ENCODE data around the gene PAPSS2. TPM values are rescaled to one million over a fixed set of nuclear protein-coding genes. Genes with fewer than 3 reads are reported as not detected.
"Not testable (repeated sequence)": the region's sequence is repeated elsewhere in the genome, so short reads cannot be mapped to it uniquely, and the experiment has no call there.

The PAPSS2 gene
- total RNA-seq, 1 experiment from 2014 or later: 16.6 TPM

GRCh38 chr10:87702973-87703294, 43.3 kb downstream of the PAPSS2 start:
- DNase-seq (ENCODE audit: low read depth): no peak

DNA sequence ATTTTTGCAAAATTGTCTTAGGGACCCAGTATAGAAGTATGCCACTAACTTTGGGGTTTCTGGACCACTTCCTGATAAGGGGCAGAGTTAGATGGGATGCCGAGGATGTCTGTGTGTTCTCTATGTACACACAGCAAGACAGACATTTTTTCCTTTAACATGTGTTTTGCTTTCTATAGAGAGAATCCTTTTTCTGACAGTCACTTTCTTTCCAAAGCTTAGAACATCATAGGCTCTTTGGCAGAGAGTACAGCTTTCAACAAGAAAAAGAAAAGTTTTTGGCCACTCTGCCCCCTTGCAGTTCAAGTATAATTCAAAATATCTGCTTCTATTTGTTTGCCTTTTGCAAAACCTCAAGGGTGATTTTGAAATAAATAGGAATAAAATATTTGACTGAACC, 44.1 kb downstream of the PAPSS2 start:
- DNase-seq (ENCODE audit: low read depth): no peak

DNA sequence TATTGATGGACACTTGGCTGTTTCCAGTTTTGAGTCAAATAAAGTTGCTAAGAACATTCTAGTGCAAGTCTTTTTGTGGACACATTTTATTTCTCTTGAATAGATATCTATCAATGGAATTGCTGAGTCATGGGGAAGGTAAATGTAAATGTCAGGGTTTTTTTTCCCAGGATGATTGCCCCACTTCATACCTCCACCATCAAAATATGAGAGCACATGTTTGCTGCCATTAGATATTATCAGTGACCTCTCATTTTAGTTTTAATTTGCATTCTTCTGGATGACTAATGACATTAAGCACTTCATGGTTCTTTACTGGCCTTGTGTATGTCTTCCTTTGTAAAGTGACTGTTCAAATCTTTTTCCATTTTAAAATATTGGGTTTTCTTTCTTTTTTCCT, 45.7 kb downstream of the PAPSS2 start:
- peak; percentile 4 for DNase-seq (ENCODE audit: low read depth)

GRCh38 chr10:87706731-87707130, 47.1 kb downstream of the PAPSS2 start:
- DNase-seq (ENCODE audit: low read depth): no peak

DNA sequence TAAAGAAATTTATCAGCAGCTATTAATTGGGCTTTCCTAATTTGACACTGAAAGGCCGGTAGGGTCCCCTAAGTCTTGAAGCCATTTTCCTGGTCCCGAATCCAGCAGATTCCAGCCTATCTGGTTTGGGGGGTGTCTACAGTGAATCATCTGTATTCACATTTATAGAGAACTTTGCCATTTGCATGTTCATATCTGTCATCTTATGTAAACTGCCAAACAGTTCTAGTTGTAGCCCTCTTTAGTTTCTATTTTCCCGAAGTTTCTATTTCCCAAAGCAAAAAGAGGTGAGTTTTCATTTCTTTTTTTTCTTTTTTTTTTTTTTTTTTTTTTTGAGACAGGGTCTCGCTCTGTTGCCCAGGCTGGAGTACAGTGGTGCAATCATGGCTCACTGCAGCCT, 47.6 kb downstream of the PAPSS2 start:
- DNase-seq (ENCODE audit: low read depth): no peak

DNA sequence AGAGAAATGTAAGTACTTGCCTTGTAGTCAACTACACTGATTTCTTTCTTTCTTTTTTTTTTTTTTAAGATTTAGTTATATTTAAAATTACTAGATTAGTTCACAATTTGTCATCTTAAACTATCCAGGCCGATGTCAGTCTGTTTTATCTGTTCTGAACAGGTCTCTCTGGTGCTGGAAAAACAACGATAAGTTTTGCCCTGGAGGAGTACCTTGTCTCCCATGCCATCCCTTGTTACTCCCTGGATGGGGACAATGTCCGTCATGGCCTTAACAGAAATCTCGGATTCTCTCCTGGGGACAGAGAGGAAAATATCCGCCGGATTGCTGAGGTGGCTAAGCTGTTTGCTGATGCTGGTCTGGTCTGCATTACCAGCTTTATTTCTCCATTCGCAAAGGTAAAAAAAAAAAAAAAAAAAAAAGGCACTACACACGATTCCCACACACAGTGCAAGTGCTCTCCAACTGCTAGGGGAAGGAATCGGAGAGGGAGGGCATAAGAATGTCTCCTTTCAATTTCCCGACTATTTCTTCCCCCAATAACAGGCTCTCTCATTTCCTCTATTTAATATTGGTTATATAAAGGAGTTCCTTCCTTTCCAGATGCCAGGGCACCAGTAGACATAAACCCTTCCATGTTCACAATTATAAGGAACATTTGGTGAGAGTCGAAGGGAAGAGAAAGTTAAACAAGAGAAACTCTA, 53.4 kb downstream of the PAPSS2 start:
- no peak for DNase-seq (ENCODE audit: low read depth)

DNA sequence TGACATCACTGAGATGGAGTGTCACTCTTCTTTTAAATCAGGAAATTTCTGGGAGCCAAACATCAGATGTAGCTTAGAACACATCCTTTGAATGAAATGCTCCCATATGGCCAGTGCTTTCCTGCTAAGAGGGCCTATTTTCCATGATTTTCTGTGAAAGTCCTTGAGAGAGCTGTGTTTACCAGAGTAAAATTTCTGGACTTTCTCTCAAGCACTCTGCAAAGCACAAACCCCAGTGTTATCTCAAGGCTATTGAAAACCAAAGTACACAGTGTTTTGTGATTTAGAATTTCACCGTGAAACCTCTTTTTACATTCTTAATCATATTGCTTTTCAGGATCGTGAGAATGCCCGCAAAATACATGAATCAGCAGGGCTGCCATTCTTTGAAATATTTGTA, 54.0 kb downstream of the PAPSS2 start:
- no peak for DNase-seq (ENCODE audit: low read depth)

DNA sequence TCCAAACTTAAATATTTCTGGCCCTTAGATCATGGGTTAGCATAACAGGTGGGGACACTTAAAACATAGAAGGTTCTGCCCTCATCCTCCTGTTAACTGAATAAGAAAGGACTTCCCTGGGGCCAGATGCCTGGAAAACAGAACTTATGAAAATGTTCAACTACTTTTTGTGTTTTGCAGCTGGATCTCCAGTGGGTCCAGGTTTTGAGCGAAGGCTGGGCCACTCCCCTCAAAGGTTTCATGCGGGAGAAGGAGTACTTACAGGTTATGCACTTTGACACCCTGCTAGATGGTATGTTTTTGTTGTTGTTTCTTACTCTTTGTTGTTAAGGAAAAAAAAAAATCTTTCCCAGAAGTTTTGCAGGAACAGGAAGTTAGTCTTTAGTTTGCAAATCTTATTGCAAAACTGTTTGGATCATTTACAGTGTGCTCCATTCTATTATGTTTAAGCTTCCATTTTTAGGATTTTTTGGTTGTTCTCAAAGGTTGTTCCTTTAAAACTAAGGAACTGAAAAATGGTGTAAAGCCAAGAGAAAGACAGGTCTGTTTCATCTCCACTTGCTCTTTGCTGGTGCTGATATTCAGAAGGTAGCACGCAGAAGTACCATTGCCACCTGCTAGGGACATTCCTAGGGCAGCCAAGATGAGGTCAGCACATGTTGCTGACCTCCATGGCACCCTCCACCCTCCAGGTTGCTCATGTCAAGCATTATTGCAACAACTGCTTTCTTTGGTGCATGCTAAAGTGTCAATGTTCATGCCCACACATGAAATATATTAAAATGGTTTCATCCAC, 56.1 kb downstream of the PAPSS2 start:
- no peak for DNase-seq (ENCODE audit: low read depth)

DNA sequence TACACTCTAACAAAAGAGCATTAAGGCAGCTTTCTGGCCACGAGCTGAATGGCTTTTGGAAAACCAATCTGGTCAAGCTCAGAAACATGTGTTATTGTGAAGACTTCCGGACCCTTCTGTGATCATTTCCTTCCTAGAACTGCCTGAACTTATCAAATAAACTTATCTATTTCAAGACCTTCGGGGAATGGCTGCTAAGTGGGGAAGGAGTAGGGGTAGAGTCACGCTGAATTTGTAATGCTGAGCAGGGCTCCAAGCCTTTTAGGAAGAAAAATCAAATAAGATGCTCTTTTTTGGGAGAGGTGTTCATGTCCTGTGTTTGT, 56.6 kb downstream of the PAPSS2 start:
- no peak for DNase-seq (ENCODE audit: low read depth)

GRCh38 chr10:87720665-87721064, 61.0 kb downstream of the PAPSS2 start:
- DNase-seq (ENCODE audit: low read depth): no peak

GRCh38 chr10:87721781-87722180, 62.1 kb downstream of the PAPSS2 start:
- DNase-seq (ENCODE audit: low read depth): no peak

- DNase-seq (ENCODE audit: low read depth): no peak
Measured at GRCh38 chr10:87722716-87723115, 63.0 kb downstream of the PAPSS2 start.

- peak; percentile 54 for DNase-seq (ENCODE audit: low read depth)
Measured at GRCh38 chr10:87723500-87723899, 63.8 kb downstream of the PAPSS2 start.

- no peak for DNase-seq (ENCODE audit: low read depth)
Measured at GRCh38 chr10:87724789-87725188, 65.1 kb downstream of the PAPSS2 start.

DNA sequence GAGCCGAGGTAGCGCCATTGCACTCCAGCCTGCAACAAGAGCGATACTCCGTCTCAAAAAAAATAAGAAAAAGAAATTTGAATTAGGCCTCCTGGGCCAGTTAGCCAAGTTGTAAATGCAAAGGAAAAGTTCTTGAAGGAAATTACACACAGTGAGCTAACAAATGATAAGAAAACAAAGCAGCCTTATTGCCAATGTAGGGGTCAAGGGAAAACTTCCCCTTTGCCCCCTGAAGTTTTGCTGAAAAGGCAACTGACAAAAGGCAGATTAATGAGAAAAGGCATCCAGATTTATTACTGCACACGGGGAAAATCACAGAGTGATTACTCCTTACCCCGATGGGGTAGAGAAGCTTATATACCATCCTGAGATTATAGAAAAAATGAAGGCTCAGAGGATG, 70.3 kb downstream of the PAPSS2 start:
- DNase-seq (ENCODE audit: low read depth): no peak

GRCh38 chr10:87733081-87733480, 73.4 kb downstream of the PAPSS2 start:
- no peak for DNase-seq (ENCODE audit: low read depth)

GRCh38 chr10:87734987-87735827, 75.5 kb downstream of the PAPSS2 start:
- peak; percentile 54 for DNase-seq (ENCODE audit: low read depth)

GRCh38 chr10:87738253-87738652, 78.6 kb downstream of the PAPSS2 start:
- not testable (repeated sequence) for DNase-seq (ENCODE audit: low read depth)

DNA sequence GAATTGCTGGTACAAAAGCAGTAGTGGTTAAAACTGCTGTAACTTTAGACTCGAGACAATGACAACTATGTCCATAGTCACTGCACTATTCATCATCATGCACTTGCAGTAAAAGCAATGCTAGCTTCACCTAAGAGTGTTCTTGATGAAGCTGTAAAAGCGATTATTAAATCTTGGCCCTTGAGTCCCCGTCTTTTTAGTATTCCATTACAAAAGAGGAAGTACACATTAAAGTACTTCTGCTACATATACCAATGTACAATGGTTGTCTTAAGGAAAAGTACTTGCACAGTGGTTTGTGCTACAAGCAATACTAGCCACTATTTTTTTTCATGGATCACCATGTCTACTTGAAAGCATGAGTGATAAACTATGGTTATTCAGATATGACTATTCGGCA, 80.0 kb downstream of the PAPSS2 start:
- no peak for DNase-seq (ENCODE audit: low read depth)

GRCh38 chr10:87740254-87740655, 80.6 kb downstream of the PAPSS2 start:
- peak; percentile 38 for DNase-seq (ENCODE audit: low read depth)

DNA sequence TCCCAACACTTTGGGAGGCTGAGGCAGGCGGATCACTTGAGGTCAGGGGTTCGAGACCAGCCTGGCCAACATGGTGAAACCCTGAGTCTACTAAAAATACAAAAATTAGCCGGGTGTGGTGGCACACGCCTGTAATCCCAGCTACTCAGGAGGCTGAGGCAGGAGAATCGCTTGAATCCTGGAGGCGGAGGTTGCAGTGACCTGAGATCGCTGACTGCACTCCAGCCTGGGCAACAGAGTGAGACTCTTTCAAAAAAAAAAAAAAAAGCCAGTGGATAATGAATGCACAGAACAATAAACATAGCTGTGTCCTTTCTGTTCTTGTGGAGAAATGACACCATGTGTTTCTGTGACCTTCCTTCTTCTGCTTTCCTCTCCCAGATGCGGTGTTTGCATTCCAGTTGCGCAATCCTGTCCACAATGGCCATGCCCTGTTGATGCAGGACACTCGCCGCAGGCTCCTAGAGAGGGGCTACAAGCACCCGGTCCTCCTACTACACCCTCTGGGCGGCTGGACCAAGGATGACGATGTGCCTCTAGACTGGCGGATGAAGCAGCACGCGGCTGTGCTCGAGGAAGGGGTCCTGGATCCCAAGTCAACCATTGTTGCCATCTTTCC, 83.4 kb downstream of the PAPSS2 start:
- DNase-seq (ENCODE audit: low read depth): not testable (repeated sequence)

GRCh38 chr10:87744606-87745005, 84.9 kb downstream of the PAPSS2 start:
- no peak for DNase-seq (ENCODE audit: low read depth)

Data from HT1080 (cell line).